GM13977 (cell line): ENCODE results near the gene CIDEB.
"Not testable (repeated sequence)": the region's sequence is repeated elsewhere in the genome, so short reads cannot be mapped to it uniquely, and the experiment has no call there.

Experiments used
- DNase-seq: peaks from one replicate; pipeline ENCODE4 v3.0.0; 2012; ENCODE audit warnings: low spot score
- in situ Hi-C: fragments of 300-500 bp; cut with MboI; formaldehyde crosslinking; loops from one replicate; pipeline ENCODE4 v1.12.0; 2022; ENCODE audit warnings: low sequenced_read_pairs, low pct_unique_long_range_greater_than_20kb, mixed read lengths, inconsistent platforms; ENCODE audit not compliant: unreplicated experiment
- TF ChIP-seq, protein P1 (sequence below): IDR thresholded peaks from 2 replicates; pipeline ENCODE4 v1.5.1; 2012; ENCODE audit warnings: mild to moderate bottlenecking, control low read depth; ENCODE audit not compliant: insufficient read depth; ENCODE audit errors: extremely low read depth, missing control alignments

Gene CIDEB

DNA sequence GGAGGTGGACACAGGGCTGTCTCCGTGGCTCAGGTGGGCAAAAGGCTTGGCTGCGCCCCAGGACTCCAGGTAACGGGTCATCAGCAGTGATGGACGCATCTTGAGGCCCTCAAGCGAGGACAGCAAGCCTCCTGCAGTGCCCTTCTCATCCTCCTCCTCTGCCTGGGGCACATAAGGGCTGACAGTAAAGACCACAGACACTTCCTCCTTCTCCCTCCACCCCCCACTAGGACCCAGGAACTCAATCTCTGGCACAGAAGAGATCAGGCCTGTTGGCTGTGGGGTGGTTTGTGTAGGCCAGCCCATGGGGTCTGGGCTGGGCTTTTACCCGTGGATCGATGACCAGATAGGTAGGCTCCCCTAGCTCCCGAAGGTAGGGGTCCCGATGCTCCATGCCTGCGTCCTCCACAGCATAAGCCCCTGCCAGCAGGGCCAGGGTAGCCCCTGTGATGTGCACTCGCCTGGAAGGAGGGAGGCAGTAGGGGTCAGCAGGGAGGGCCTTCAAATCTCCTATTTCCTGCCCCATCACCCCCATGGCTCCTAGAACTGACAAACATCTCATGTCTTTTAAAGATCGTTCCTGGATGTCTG is 21.4 kb upstream of the CIDEB start:
- TF ChIP-seq, protein P1, sequence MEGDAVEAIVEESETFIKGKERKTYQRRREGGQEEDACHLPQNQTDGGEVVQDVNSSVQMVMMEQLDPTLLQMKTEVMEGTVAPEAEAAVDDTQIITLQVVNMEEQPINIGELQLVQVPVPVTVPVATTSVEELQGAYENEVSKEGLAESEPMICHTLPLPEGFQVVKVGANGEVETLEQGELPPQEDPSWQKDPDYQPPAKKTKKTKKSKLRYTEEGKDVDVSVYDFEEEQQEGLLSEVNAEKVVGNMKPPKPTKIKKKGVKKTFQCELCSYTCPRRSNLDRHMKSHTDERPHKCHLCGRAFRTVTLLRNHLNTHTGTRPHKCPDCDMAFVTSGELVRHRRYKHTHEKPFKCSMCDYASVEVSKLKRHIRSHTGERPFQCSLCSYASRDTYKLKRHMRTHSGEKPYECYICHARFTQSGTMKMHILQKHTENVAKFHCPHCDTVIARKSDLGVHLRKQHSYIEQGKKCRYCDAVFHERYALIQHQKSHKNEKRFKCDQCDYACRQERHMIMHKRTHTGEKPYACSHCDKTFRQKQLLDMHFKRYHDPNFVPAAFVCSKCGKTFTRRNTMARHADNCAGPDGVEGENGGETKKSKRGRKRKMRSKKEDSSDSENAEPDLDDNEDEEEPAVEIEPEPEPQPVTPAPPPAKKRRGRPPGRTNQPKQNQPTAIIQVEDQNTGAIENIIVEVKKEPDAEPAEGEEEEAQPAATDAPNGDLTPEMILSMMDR: no peak
- in situ Hi-C loops: loop anchor here (25.0 kb wide), 1 partner anchor 333 kb away; no protein-coding TSS in a partner anchor
- DNase-seq: no peak

DNA sequence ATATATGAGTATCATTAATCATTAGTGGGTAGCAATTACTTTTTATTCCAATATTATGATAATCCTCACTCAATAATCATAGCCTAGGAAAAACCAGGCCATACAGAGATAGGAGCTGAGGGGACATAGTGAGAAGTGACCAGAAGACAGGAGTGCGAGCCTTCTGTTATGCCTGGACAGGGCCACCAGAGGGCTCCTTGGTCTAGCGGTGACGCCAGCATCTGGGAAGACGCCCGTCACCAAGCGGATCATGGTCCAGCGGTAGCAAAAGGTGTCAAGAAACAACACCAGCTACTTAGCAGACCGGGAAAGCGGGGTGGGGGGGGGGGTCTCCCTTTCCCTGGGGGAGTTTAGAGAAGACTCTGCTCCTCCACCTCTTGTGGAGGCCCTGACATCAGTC is 20.1 kb upstream of the CIDEB start:
- not testable (repeated sequence) for DNase-seq
- TF ChIP-seq, protein P1: peak; percentile 57
- in situ Hi-C loops: loop anchor here (25.0 kb wide), 1 partner anchor 334 kb away; no protein-coding TSS in a partner anchor

GRCh38 chr14:24327303-24327702 is 19.5 kb upstream of the CIDEB start:
- in situ Hi-C loops: loop anchor here (25.0 kb wide), 1 partner anchor 335 kb away; no protein-coding TSS in a partner anchor
- DNase-seq: no peak
- TF ChIP-seq, protein P1: no peak

DNA sequence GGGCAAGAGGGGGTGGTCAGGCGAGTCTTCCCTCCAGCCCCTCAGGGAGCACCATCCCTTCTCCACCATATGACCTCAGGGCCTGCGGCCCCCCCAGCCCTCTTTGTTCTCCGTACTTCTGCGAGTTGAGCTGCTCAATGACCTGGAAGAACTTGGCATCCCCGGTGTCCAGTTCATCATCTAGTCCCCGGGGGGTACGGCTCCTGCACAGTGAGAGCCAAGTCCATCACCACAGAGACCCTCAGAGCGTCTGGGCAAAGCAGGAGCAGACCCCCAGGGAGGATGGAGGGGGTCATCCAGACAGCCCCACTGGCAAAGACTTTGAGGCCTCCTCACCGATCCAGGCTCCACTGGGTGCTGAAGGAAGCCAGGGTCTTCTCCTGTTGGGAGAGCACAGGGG is 18.2 kb upstream of the CIDEB start:
- TF ChIP-seq, protein P1: no peak
- DNase-seq: no peak
- in situ Hi-C loops: loop anchor here (25.0 kb wide), 1 partner anchor 336 kb away; no protein-coding TSS in a partner anchor

- no peak for DNase-seq
- TF ChIP-seq, protein P1: no peak
- in situ Hi-C loops: loop anchor here (25.0 kb wide), 1 partner anchor 337 kb away; no protein-coding TSS in a partner anchor
Observed at GRCh38 chr14:24325041-24325530, 17.3 kb upstream of the CIDEB start.

DNA sequence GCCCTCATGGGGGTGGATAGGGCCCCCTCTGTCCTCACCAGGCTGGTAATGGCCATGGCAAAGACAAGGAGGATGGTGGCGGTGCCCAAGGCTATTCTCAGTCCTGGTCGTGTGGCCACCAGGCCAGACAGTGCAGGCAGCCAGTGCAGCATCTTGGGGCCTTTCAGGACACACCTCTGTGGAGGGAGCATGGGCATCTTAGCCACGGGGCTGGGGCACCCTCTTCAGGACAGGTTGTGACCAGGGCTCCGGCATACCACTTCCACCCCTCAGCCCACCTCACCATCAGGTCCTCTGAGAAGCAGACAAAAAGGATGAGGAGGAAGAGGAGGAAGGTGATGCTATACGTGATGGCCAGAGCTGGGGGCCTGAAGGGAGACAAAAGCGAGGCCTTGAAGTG is 16.2 kb upstream of the CIDEB start:
- TF ChIP-seq, protein P1: no peak
- DNase-seq: no peak
- in situ Hi-C loops: no loop called here

DNA sequence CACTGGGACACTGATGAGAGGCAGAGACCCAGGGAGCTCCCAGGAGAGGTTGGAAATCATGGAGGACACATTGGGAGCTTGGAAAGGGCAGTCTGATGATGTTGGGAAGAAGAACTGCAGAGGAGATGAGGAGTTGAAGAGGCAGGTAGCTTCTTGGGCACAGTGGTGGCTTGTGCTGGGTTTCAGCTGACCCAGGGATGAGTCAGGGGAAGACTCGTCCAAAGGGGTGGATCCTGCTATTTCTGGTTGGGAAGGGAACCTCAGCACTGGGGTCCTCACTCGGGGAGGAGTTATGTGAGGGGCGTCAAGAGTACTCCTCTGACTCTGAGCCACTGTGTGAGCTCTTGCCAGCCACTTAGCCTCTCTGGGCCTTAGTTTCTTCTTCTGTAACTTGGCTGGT is 15.6 kb upstream of the CIDEB start:
- TF ChIP-seq, protein P1: no peak
- in situ Hi-C loops: no loop called here
- DNase-seq: no peak
